NB4 (cell line): ENCODE measurements around the gene STARD7.

ENCODE experiments used
- DNase-seq: peaks from one replicate; pipeline ENCODE4 v3.0.0; 2010; ENCODE audit warnings: low read depth
- H3K4me3 ChIP-seq: one replicate; pipeline ENCODE4 v1.5.1; 2011; ENCODE audit warnings: mild to moderate bottlenecking, low read depth, low read length, moderate library complexity
- MYC ChIP-seq: IDR thresholded peaks from 2 replicates; pipeline ENCODE4 v1.6.1; 2011; ENCODE audit warnings: low read depth, low read length
- POLR2A ChIP-seq: IDR thresholded peaks from 2 replicates; pipeline ENCODE4 v1.6.1; 2011; ENCODE audit warnings: mild to moderate bottlenecking; ENCODE audit not compliant: insufficient read length; ENCODE audit errors: extremely low read depth
- TF ChIP-seq, protein P1 (sequence below): IDR thresholded peaks from one replicate; pipeline ENCODE4 v1.5.1; 2012; ENCODE audit warnings: low read depth, low read length
- TF ChIP-seq, protein P2 (sequence below): IDR thresholded peaks from 2 replicates; pipeline ENCODE4 v1.6.1; 2011; ENCODE audit warnings: low read depth, low read length

STARD7 gene

DNA sequence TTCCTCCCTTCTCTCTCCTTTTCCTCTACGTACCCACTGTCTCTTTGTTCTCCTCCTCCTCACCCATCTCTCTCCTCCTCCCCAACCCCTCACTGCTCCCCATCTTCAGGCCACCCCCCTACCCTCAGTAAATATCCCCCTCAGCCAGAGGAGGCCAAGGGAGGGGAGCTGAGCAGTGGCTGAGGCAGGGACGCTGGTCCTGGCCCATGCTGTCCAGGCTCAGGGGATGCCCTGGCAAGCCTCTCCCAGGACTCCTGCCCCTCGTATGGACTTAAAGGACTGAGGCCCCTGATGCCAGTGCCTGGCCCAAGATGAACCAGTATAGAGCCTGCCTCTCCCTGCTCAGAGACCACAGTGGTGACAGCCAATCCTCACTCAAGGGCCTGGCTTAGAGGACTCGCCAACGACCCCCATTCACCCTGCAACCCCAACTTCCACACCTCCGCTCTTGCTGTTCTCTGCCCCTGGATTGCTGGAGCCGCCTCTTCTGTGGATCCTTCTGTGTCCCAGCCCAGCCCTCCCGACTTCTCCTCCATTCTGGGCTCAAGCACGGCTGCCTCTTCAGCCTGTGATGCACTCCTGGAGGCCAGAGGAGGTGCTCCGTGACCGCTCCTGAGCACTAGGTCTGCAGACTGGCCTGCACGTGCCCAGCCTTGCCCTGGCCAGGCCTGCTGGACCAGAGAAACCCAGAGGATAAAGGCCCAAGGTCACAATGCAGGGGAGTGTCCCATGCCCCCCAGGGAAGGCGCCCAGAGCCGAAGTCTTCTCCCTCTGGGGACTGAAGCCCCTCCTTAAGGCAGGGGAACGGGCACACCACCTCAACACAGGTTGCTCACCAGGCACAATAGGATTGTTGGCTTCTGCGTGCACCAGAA is 53.9 kb downstream of the STARD7 start:
- TF ChIP-seq, protein P1, sequence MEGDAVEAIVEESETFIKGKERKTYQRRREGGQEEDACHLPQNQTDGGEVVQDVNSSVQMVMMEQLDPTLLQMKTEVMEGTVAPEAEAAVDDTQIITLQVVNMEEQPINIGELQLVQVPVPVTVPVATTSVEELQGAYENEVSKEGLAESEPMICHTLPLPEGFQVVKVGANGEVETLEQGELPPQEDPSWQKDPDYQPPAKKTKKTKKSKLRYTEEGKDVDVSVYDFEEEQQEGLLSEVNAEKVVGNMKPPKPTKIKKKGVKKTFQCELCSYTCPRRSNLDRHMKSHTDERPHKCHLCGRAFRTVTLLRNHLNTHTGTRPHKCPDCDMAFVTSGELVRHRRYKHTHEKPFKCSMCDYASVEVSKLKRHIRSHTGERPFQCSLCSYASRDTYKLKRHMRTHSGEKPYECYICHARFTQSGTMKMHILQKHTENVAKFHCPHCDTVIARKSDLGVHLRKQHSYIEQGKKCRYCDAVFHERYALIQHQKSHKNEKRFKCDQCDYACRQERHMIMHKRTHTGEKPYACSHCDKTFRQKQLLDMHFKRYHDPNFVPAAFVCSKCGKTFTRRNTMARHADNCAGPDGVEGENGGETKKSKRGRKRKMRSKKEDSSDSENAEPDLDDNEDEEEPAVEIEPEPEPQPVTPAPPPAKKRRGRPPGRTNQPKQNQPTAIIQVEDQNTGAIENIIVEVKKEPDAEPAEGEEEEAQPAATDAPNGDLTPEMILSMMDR, result no peak
- TF ChIP-seq MYC, result no peak
- TF ChIP-seq, protein P2, sequence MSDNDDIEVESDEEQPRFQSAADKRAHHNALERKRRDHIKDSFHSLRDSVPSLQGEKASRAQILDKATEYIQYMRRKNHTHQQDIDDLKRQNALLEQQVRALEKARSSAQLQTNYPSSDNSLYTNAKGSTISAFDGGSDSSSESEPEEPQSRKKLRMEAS, result no peak
- no peak for TF ChIP-seq POLR2A
- H3K4me3 ChIP-seq, result no peak overlapping the region
- DNase-seq, result no peak

DNA sequence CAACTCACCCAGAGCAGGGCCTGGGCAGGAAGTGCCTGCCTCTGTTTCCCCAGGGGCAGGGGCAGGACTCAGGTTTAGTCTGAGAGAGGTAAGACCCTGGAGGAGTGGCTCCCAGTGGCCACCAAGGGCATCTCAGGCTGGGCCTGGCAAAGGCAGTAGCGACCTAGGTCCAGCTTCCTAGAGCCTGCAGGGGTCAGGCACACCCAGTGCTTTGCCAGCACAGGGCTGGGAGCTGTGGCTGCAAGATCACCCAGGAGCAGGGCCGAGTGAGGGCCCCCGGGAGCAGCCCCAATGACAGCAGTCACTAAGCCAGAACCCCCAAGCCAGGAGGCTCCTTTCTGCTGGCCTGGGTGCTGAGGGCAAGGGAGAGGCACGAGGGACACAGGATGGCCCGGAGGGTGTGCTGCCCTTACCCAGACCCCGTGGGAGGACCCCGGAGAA is 54.6 kb downstream of the STARD7 start:
- TF ChIP-seq POLR2A (no peak), MYC (no peak)
- TF ChIP-seq, protein P1, result peak; percentile 15
- TF ChIP-seq, protein P2, result no peak
- no peak overlapping the region for H3K4me3 ChIP-seq
- no peak for DNase-seq

DNA sequence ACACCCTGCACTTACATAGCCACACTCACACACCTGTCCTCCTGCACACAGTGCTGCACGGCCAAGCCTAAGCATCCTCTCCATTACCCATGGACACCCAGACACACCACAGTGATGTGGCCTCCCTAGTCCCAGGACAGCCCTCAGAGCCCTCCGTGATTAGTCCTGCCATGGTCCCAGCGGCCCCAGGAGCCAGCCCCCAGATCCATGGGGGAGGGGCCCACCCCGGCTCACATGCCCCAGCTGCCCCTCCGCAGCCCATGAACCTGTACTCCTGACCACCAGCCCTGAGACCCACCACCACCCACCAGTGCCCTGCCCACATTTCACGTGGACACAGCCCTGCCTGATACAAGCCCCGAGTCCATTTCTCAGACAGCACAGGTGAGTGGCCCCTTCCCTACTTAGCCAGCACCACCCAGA is 55.3 kb downstream of the STARD7 start:
- TF ChIP-seq MYC, result no peak
- TF ChIP-seq, protein P1, result no peak
- TF ChIP-seq, protein P2, result no peak
- no peak for TF ChIP-seq POLR2A
- DNase-seq, result no peak
- no peak overlapping the region for H3K4me3 ChIP-seq

DNA sequence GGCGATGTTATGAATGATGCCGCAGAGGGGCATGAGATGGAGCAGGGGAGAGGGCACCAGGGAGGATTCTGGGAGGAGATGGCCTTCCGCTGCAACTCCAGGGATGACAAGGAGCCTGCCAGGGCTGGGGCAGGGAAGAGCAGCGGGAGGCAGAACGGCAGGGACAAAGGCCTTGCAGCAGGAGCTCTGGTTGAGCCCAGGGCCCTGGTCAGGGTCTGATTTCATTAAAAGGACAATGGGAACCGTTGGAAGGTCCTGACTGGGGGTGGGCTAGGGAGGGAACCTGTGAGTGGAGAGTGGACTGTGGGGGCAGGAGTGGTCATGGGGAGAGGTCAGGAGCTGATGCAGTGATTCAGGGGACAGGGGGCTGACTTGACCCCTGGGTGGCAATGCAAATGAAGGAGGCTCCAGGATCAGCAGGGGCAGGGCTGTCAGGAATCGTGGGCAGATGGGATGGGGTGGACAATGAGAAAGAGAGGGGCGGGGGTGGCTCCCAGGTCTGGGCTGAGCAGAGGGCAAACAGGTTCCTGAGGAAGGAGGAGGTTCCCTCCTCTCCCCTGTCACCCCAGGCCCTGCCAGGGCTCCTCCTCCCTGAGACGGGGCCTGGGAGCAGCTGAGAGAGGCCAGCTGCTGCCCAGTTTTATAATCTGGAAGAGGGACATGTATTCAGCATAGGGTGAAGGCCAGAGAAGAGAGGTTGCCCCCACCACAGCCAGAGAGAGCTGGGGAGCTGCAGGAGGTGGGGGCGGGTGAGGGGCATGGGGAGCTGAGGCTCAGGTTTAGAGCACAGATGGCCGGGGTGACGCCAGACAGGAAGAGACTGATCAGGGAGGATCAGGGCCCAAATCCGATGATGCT is 56.1 kb downstream of the STARD7 start:
- no peak overlapping the region for H3K4me3 ChIP-seq
- TF ChIP-seq, protein P1, result no peak
- no peak for TF ChIP-seq MYC
- TF ChIP-seq POLR2A, result no peak
- TF ChIP-seq, protein P2, result no peak
- no peak for DNase-seq

DNA sequence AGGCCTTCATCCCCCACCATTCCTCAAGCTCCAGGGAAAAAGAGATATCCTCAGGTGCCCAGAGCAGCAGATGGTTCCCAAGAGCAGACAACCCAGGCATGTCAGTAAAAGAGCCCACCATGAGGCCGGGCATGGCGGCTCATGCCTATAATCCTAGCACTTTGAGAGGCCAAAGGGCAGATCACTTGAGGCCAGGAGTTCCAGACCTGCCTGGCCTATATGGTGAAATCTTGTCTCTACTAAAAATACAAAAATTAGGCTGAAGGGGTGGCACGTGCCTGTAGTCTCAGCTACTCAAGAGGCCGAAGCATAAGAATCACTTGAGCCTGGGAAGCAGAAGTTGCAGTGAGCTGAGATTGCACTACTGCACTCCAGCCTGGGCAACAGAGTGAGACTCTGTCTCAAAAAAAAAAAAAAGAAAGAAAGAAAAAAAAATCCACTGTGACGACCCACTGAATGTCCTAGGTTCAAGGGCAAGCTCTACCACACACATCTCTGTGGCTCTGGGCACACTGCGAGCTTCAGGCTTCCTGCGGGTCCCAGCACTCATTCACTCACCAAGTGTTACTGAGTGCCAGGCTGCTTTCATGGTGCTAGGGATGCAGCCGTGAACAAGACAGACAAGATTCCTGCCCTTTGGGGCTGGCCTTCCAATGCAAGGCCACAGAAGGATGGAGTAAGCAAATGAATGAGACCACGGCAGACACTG is 56.9 kb downstream of the STARD7 start:
- TF ChIP-seq, protein P1, result no peak
- no peak for TF ChIP-seq MYC
- no peak for TF ChIP-seq POLR2A
- TF ChIP-seq, protein P2, result no peak
- no peak for DNase-seq
- H3K4me3 ChIP-seq, result no peak overlapping the region
